Lung (tissue), 12 donors: ENCODE results near the gene DEAF1. TPM values are rescaled to one million over a fixed set of nuclear protein-coding genes. Genes with fewer than 3 reads are reported as not detected.

Source experiments
- ATAC-seq: fragments of 200-7000 bp; cut with Tn5 transposase; one replicate; pipeline ENCODE4 v1.9.1; 2020; ENCODE audit warnings: moderate number of reproducible peaks; ENCODE audit not compliant: insufficient read depth, low FRiP score
- DNase-seq, 3 donors: peaks; one replicate each; pipeline ENCODE4 v3.0.0-alpha.2; 2013 to 2017
- H3K27ac ChIP-seq, 2 donors: one replicate each; pipeline ENCODE4 v1.5.1; 2013; ENCODE audit warnings: mild to moderate bottlenecking in 2 of 2, moderate library complexity in 2 of 2, control low read depth in 1 of 2, inconsistent platforms in 1 of 2, low read depth in 1 of 2, low read length in 1 of 2
- H3K27me3 ChIP-seq, 3 donors: one replicate each; pipeline ENCODE4 v1.5.1; 2013; ENCODE audit warnings: low read length in 2 of 3; ENCODE audit not compliant: control insufficient read depth in 3 of 3, insufficient read depth in 3 of 3
- H3K36me3 ChIP-seq, 4 donors: one replicate each; pipeline ENCODE4 v1.5.1; 2013; ENCODE audit warnings: low read length in 4 of 4, mild to moderate bottlenecking in 1 of 4, moderate library complexity in 1 of 4; ENCODE audit not compliant: control insufficient read depth in 4 of 4, insufficient read depth in 4 of 4
- H3K4me1 ChIP-seq, 5 donors: one replicate each; pipeline ENCODE4 v1.5.1; 2013; ENCODE audit warnings: low read length in 5 of 5, mild to moderate bottlenecking in 2 of 5, moderate library complexity in 1 of 5; ENCODE audit not compliant: control insufficient read depth in 5 of 5, insufficient read depth in 5 of 5
- H3K4me3 ChIP-seq: one replicate; pipeline ENCODE4 v1.5.1; 2013; ENCODE audit warnings: mild to moderate bottlenecking, control low read depth, moderate library complexity
- H3K9ac ChIP-seq, 2 donors: one replicate each; pipeline ENCODE4 v1.5.1; 2013; ENCODE audit warnings: low read length in 2 of 2, control low read depth in 1 of 2; ENCODE audit not compliant: insufficient read depth in 1 of 2
- H3K9me3 ChIP-seq, 4 donors: one replicate each; pipeline ENCODE4 v1.5.1; 2013; ENCODE audit warnings: low read length in 3 of 4, mild to moderate bottlenecking in 1 of 4, moderate library complexity in 1 of 4; ENCODE audit not compliant: control insufficient read depth in 4 of 4, insufficient read depth in 3 of 4
- WGBS, 2 donors: extraction: QIAGEN DNeasy Blood & Tissue Kit; methylation state at CpG; one replicate each; pipeline ENCODE4 v1.1.7; 2013; 5-methylcytosine and 5-hydroxymethylcytosine counted together
- polyA plus RNA-seq, 2 donors: library from polyadenylated mRNA; stranded (reverse); fragments of 200-250 nt; gene quantifications; one replicate each; pipeline ENCODE4 v1.2.1, GENCODE V29; 2013
- total RNA-seq, 2 donors: library from RNA; depleted of rRNA in 1 of 2; stranded (reverse); fragments of >200 nt in 1 of 2; gene quantifications; one replicate each; pipeline ENCODE4 v1.2.1, GENCODE V29; 2014 to 2021
- TF ChIP-seq, protein P1 (sequence below): IDR thresholded peaks from 2 replicates; pipeline ENCODE4 v1.5.1; 2012; ENCODE audit warnings: mild to moderate bottlenecking; ENCODE audit errors: control extremely low read depth, extremely low read depth
- donor health status: control.
- donor health status: control.
- donor health status: Bipolar disorder and iron deficiency.
- donor health status: healthy.
- donor health status: DM: yes; HTN: yes; CAD: no.

The DEAF1 gene
- total and polyA plus RNA-seq, 4 donors, result 18.5 to 33.1 (median 22.3) TPM

DNA sequence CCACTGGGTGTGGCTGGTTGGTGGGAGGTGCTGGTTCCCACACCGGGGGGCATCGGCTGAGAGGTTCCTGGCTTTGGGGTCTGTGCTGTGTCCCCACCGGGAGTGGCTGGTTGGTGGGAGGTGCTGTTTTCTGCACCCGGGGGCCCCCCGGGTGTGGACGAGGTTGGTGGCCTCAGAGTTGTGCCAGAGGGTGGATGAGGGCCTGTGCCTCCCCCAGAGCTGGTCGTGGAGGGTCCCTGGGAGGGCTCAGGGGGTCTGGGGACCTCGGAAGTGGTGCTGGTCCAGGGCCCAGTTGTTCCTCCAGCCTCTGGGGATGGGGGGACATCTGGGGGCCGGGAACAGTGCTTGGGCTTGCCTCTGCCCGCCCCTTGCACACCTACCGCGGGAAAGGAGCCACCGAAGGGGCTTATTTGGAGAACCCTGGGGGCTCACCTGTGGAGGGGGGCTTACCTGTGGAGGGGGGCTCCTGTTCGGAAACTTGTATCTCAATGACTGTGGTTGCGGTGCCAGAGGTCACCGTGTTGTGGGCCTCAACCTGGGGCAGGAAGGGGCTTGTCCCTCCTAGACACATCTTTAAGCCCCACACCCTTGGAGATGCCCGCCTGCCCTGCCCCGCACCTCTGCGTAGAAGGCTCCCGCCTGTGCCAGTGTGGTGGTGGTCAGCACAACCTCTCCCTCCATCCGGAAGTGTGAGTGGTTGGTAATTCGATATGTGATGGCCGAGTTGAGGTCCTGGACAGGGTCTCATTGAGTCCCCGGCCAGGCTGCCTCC is 76.0 kb downstream of the DEAF1 start:
- Histone ChIP-seq H3K9ac (no peak overlapping the region), H3K4me3 (no peak overlapping the region), H3K27ac (no peak overlapping the region), H3K4me1 (peaks cover 0 to 13% (median 9%) of the 10 kb centered on the region in 5 donors), H3K9me3 (no peaks in the 10 kb centered on the region), H3K27me3 (no peaks in the 10 kb centered on the region), H3K36me3 (peaks cover 0 to 14% (median 0%) of the 10 kb centered on the region in 4 donors)
- ATAC-seq, result no peak
- TF ChIP-seq, protein P1, sequence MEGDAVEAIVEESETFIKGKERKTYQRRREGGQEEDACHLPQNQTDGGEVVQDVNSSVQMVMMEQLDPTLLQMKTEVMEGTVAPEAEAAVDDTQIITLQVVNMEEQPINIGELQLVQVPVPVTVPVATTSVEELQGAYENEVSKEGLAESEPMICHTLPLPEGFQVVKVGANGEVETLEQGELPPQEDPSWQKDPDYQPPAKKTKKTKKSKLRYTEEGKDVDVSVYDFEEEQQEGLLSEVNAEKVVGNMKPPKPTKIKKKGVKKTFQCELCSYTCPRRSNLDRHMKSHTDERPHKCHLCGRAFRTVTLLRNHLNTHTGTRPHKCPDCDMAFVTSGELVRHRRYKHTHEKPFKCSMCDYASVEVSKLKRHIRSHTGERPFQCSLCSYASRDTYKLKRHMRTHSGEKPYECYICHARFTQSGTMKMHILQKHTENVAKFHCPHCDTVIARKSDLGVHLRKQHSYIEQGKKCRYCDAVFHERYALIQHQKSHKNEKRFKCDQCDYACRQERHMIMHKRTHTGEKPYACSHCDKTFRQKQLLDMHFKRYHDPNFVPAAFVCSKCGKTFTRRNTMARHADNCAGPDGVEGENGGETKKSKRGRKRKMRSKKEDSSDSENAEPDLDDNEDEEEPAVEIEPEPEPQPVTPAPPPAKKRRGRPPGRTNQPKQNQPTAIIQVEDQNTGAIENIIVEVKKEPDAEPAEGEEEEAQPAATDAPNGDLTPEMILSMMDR, result no peak
- no peak for DNase-seq
- WGBS, 2 donors, result 92 to 95% methylated on average over 23 to 24 of the region's 24 CpGs

DNA sequence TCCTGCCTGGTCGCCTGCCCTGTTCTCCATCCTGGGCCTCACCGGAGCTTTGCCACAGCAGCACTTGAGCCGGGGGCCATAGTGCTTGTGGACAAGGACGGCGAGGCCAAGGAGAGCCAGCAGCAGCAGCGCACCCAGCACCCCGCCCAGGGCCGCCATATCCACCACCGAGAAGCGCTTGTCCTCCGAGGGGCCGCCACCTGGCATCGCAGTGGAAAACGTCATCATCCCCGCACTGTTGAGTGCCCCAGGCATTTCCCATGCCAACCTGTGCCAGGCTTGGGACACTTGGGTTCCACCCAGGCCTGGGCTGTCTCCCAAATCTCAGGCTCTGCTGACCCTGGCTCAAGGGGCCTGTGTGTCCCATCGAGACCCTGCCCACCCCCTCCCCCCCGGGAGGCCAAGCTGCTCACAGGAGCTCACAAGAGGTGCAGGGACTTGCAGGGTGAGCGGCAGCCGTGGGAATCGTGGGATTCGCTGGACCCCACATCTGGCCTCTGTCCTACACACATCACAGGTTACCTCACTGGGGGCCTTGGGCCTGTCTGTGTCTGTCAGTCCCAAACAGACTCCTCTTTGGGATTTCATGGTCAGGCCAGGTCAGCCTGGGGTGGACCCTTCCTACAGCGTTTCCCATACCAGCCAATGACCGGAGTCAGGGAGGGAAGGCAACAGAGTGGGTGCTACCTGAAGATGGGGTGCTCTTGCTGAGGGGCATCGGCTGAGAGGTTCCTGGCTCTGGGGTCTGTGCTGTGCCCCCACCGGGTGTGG is 76.9 kb downstream of the DEAF1 start:
- Histone ChIP-seq H3K4me3 (no peak overlapping the region), H3K9me3 (no peaks in the 10 kb centered on the region), H3K4me1 (peaks cover 0 to 14% (median 9%) of the 10 kb centered on the region in 5 donors), H3K27me3 (no peaks in the 10 kb centered on the region), H3K9ac (no peak overlapping the region), H3K27ac (no peak overlapping the region), H3K36me3 (peaks cover 0 to 20% (median 0%) of the 10 kb centered on the region in 4 donors)
- TF ChIP-seq, protein P1, result no peak
- 92 to 95% methylated on average over 25 of the region's 25 CpGs for WGBS, 2 donors
- ATAC-seq, result no peak
- DNase-seq, result no peak

DNA sequence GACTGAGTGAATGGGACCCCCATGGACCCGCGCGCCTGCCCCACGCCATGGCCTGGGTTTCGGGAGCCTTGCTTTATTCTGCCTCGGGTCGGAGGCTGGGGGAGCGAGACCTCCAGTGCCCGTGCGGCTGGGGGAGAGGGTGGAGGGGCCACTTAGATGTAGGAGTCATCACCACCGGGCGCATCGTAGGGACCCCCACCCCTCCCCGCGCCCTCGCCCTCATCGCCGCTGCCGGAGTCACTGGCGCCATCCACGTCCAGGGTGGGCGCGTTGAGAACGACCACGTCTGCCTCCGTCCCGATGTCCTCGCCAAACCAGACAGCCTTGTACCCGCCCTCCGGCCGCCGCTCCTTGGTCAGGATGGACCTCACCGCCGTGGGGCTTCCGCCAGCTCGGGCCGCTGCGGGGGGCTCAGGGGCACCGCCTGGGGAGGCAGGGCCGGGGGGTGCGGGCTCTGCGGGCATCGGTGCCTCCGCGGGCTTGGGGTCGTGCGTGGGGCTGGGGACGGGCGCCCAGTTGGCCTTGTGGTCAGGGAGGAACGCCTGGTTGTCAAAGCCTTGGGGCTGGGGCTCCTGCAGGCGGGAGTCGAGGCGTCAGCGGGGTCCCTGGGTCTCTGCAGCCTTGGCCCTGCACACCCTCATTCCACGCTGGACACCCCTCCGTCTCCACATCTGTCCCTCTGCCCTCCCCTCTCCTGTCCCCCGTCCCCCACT is 77.7 kb downstream of the DEAF1 start:
- Histone ChIP-seq H3K4me3 (no peak overlapping the region), H3K9me3 (no peaks in the 10 kb centered on the region), H3K9ac (no peak overlapping the region), H3K27ac (no peak overlapping the region), H3K36me3 (peaks cover 0 to 27% (median 2%) of the 10 kb centered on the region in 4 donors), H3K27me3 (no peaks in the 10 kb centered on the region), H3K4me1 (peaks cover 0 to 14% (median 9%) of the 10 kb centered on the region in 5 donors)
- 89 to 91% methylated on average over 56 to 57 of the region's 57 CpGs for WGBS, 2 donors
- ATAC-seq (no peak), DNase-seq (no peak)
- TF ChIP-seq, protein P1, result no peak
